Stimulated activated CD8-positive, alpha-beta memory T cell treated with anti-CD3 and anti-CD28 coated beads, Interleukin-12 subunit alpha, Interleukin-12 subunit beta, amount 100 ng/mL, for 4 hours (primary cell): ENCODE results near the gene CTSH.
"Not testable (repeated sequence)": the region's sequence is repeated elsewhere in the genome, so short reads cannot be mapped to it uniquely, and the experiment has no call there.

ENCODE experiments used
- DNase-seq: peaks from one replicate; pipeline ENCODE4 v3.0.0-alpha.2; 2020; ENCODE audit warnings: low read depth

The CTSH gene

DNA sequence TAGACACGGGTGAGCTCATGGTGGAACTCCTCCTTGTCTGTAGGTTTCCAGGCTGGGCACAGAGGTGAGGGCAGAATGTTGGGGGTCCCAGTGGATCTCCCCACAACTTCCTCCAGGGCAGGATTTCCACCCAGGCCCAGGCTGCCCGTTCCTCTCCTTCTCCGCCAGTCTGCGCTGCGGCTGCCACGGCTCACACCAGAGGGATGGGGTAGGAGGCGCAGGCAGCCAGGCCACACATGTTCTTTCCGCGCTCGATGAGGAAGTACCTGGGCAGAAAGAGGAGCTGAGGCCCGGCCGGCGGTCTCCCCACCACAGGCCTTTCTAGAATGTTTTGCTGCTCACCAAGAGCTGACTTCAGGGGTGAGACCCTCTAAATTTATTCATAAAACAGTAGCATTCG lies 22.9 kb downstream of the CTSH start:
- no peak for DNase-seq

DNA sequence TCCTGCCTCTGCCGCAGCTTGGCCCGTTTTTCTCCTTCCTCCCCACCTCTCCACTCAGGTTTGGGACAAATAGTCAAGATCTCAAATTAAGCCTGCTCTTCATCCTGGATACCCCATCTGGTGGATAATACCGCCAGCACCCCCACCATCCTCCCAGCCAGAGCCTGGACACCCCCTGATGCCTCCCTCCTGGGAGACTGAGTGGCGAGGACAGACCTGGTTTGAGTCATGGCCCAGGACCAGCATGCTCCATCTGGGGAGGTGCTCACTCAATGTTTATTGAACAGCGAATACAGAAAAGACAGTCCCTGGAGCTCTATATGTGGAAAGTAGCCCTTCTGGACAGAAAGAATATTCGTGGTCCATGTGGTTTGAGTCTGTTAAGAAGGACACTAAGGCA lies 23.3 kb downstream of the CTSH start:
- no peak for DNase-seq

DNA sequence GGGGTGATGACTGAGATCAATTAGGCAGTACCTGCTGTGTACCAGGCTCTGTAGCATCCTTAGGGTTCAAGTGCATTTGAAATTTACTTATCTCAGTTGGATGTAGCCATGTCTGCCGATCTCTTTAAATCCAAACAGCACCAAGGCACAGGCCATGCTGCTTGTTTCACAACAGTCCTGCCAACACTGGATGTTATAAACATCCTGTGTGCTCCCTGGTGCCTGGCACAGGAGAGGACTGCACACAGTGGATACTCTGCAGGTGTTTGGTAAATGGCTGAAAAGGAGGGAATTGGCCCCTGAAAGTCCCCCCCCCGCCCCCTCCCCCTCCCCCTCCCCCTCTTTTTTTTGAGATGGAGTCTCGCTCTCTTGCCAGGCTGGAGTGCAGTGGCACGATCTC lies 27.0 kb downstream of the CTSH start:
- no peak for DNase-seq

DNA sequence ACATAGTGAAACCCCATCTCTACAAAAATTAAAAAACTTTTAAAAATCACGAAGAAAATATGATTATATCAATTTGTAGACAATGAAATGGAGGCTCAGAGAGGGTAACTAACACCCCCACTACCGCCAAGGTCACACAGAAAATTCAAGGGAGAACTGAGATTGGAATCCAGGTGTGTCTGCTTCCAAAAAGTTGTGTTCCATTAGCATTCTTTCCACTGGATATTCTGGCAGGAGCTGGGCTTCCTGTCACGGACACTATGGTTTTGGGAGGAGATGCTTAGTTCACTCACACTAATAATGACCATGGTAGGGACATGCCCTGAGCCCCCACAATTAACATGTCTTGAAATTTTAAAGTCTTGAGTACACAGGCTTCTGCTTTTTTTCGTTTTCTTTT lies 28.8 kb downstream of the CTSH start:
- no peak for DNase-seq

DNA sequence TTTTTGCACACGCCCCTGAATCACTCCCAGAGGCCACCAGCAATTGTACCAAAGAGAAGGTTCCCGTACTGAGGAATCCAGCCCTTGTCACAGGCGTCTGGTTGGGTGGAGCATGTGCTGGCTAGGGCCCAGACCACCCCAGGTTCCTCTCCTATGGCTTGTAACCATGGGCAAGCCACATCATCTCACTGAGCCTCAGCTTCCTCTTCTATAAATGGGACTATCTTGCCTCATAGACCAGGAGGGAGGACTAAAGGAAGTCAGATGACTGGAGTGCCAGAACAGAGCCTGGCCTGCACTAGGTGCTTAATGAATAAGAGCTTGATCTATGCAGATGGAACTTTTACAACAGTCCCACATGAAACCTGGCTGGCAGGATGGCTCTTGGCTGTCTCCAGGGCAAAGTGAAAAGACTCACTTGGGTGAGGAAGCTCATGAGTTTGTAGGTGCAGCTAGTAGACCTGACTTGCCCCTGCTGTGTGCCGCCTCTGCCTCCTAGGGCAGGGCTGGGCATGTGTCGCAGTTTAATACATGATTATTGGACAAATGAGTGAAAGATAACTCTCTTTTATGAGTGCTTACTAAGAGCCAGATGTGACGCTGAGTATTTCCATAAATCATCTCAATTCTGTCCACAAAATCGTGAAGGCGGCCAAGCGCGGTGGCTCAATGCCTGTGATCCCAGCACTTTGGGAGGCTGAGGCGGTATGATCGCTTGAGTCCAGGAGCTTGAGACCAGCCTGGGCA lies 29.3 kb downstream of the CTSH start:
- DNase-seq = no peak

DNA sequence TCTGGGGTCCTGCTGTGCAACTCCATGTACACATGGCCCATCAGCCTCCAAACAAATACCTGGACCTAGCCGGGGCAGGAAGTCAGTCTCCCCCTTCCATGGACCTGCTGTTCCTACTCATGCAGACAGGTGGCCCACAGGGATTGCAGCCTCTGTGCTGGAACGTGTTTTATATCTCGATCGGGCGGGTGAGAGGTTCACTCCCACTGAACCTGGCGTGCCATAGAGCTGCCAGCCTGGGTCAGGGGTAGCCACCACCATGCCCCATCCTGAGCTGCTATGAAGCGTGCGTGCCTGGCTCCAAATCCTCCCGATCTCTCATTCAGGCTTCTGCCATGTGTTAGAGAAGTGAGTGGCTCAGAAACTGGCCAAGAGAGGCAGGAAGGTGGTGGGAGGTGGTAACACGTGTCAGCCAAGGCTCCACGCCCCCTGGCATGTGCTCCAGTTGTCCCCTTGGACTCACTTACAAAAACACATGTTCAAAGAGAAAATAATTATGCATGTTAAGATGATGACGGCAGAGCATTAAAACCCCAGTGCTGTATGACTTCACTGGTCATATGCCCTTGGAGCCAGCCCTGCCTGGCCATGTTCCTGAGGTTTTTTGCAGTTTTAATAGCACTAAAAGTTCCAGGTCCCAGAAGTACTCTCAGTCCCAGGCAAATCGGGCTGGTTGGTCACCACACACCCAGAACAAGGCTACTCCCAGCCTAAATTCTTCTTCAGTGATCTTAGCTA lies 30.6 kb downstream of the CTSH start:
- no peak for DNase-seq

DNA sequence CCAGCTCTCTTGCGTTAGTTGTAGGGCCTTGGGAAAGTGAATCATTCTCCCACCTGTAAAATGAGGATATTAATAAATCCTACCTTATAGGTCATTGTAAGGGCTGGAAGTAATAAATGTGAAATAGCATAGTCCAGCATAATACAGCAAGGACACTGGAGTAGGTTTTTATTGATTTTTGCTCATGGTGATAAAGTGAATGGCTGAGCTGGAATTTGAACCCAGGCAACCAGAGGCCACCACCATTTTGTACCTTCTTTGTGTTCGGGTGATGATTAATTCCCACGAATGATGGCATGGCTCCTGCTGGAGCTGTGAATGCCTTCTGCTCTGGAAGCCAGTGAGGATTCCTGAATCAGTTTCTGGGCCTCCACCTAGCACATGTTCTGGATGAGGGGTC lies 31.8 kb downstream of the CTSH start:
- no peak for DNase-seq

DNA sequence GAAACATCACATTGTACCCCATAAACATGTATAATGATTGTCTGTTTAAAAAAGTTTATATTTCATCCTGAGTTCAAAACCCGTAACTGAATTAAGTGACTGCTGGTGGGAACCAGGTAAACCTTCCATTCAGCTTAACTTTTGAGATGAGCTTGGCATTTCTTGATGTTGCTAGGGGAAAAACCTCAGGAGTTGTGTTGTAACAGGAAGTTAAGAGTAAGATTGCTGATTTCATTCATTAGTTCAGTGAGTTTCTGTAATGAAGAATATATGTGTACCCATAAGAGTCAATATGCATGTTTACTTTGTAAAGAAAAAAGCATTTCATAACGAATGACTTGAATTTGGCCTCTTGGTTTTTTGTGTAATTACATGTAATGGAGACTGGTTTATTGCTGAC lies 32.5 kb downstream of the CTSH start:
- no peak for DNase-seq

DNA sequence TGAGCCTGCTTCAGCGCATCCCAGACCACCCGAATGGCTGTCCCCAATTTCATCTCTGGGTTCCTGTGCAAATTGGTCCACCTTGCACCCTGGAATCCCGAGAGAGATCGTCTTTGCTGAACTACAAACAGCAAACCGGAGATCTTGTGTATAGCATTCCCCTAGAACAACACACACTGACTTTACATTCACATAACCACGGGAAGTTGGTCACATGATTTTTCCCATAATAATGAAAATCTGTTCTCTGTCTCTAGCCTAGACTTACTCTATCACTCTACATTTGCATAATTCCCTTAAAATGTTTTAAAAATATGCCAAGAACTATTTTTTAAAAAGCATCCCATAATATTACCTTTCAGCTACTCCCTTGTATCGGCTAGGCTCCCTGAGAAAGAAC lies 34.6 kb downstream of the CTSH start:
- DNase-seq = no peak

DNA sequence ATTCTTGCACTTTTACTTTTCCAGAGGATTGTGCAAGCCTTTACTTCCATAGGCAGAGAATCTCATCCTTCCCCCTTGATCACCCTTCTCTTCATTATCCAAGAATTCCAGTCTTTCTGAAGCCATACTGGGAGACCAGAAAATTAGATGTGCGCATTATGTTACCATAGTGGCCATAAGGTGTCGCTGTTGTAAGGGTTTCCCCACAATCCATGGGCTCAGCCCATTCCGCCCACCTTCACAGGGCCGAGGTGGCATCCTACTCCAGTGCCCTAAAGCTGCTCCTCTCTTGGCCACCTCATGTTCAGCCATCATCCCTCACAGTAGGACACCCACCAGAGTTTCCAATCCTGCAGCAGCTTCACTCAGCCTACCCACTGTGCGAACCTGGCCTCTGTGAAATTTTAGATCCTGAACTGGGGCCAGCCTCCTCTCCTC lies 35.0 kb downstream of the CTSH start:
- DNase-seq = no peak

DNA sequence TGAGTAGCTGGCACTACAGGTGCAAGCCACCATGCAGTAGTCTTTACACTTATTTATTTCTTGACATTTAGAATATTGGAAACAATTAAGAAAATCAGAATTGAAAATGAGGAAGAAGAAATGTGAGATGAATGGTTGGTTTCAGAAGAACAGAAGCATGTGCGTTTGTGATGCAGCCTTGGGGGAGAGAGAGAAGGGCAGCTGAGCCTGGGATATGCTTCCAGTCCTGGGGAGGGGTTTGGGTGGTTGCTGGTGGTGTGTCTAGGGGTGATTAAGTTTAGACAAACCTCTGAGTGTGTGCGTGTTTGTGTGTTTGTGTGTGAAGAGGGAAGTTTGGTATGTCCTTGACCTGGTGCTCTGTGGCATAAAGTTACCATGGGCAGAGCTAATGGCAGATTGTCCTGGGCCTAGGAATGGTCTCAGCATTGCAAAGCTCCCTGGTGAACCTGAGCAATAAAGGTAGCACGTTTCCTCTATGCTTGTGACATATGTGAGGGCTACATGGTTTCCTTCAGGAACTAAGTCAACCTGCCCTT lies 35.6 kb downstream of the CTSH start:
- DNase-seq = no peak

DNA sequence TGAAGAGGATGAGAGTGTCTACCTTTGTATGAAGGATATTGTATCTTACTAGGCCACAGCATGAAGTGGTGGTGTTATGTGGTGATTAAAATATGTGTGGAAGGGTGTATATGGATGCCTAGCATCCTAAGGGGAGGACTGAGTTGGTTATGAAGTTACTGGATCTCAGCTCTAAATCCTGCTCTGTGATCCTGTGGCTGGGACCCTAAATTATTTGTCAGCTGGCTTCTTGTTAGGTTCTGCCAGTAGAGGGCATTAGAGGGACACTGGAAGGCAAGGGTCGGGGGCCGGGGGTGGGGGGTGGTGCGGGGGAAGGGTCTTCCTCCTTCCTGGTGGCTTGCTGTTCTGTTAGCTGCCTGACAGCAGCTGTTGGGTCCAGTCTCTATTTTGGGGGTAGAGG lies 37.3 kb downstream of the CTSH start:
- no peak for DNase-seq

DNA sequence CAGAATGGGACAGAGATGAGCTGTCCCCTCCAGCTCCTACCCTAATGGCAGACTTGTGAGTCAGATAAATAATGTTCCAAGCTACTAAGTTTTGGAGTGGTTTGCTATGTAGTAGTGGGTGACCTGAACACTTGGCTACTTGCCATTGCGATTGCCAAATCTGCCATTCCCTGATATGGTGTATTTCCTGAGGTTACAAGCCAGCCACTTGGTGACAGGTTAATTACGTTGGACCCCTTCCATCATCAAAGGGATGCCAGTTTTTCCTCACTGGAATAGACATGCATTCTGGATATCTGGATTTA lies 38.6 kb downstream of the CTSH start:
- DNase-seq = no peak

DNA sequence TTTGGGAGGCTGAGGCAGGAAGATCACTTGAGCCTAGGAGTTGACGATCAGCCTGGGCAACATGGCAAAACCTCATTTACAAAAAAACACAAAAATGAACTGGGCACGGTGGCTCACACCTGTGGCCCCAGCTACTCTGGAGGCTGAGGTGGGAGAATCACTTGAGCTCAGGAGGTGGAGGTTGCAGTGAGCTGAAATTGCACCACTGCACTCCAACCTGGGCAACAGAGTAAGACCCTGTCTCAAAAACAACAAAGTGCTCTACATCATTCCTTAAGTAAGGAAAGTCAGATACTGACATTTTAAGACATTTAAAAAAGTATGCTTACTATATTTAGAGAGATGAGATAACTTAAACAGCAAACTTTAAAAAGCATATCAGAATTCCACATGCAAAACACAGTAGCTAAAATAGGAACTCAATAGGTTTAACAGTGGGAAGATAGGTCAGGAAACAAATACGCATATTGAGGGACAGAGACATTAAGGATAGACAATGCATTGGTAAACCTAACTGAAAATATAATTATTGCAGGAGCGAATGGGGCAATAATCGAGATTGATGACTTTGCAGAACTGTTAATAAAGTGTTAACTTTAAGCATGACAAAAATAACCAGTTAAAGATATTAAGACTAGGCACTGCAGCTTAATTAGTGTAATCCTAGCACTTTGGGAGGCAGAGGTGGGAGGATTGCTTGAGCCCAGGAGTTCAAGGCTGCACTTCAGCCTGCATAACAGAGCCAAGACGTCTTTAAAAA lies 40.1 kb downstream of the CTSH start:
- no peak for DNase-seq

DNA sequence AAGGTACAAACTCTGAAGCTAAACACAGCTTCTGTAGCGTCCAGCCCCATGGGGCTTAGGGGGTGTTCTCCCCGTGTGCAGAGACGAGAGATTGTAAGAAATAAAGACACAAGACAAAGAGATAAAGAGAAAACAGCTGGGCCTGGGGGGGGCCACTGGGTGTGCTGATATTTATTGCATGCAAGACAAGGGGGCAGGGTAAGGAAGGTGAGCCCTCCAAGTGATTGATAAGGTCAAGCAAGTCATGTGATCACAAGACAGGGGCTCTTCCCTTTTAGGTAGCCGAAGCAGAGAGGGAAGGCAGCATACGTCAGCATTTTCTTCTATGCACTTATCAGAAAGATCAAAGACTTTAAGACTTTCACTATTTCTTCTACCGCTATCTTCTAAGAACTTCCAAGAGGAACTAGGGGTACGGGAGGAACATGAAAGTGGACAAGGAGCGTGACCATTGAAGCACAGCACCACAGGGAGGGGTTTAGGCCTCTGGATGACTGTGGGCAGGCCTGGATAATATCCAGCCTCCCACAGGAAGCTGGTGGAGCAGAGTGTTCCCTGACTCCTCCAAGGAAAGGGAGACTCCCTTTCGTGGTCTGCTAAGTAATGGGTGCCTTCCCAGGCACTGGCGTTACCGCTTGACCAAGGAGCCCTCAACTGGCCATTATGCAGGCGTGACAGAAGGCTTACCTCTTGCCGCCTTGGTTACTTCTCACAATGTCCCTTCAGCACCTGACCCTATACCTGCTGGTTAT lies 42.4 kb downstream of the CTSH start:
- not testable (repeated sequence) for DNase-seq

DNA sequence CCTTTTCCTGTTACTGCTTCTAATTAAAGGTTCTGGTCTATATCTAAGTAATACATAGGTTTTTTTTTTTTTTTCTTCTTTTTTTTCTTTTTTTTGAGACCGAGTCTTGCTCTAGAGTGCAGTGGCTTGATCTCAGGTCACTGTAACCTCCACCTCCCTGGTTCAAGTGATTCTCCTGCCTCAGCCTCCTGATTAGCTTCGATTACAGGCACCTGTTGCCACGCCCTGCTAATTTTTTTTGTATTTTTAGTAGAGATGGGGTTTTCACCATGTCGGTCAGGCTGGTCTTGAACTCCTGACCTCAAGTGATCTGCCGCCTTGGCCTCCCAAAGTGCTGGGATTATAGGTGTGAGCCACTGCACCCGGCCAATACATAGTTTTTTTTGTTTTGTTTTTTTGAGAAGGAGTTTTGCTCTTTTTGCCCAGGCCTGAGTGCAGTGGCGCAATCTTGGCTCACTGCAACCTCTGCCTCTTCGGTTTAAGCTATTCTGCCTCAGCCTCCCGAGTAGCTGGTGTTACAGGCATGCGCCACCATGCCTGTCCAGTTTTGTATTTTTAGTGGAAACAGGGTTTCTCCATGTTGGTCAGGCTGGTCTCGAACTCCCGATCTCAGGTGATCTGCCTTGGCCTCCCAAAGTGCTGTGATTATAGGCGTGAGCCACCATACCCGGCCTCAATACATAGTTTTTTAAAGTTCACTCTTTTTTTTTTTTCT lies 43.9 kb downstream of the CTSH start:
- not testable (repeated sequence) for DNase-seq

DNA sequence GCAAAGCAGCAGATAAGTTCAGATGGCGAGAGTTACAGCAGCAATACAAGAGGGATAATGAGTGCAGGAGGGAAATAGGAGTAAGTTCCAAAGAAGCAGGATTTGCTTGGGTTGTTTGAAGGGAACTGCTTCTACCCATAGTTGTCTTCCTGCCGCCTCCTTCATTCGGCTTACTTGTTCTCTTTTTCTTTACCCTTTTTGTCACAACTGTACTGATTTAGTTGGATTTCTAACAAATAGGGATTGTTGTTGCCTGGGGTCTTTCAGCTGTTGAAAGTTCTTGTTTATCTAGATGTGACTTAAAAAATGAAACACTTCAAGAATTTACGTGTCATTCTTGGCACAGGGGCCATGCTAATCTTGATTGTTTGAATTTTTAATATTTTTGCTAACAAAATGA lies 46.3 kb downstream of the CTSH start:
- no peak for DNase-seq

DNA sequence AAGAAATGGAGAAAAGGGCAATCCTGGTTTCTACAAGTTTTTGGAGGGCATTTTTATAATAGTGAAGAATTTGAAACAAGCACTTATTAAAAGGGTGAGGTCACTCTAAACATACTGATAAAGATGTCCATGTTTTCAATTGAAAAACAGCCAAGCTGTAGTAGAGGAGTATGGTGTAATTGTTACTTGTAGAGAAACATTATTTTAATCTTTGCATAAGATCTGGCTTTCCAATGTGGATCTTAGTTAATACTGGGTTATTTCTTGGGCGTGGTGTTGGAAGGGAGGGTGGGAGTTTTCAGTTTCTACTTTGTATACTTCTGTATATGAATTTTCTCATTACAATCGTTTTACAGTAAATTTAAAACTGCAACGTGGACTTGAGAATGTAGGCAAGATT lies 49.4 kb downstream of the CTSH start:
- DNase-seq = no peak

DNA sequence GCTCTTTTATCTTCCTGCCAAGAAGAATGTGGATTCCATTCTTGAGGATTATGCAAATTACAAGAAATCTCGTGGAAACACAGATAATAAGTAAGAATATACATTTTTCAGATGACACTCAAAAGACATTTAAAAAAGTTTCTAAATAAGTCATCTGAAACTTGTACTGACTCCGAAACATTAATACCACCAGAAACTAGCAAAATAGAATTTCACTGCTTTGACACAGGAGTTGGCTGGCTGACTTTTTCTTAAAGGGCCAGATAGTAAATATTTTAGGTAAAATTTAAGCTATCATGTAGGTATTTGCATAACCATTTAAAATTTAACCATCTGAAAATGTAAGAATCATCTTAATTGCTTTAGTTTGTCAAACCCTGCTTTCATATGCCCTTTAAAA lies 51.3 kb downstream of the CTSH start:
- DNase-seq = no peak

DNA sequence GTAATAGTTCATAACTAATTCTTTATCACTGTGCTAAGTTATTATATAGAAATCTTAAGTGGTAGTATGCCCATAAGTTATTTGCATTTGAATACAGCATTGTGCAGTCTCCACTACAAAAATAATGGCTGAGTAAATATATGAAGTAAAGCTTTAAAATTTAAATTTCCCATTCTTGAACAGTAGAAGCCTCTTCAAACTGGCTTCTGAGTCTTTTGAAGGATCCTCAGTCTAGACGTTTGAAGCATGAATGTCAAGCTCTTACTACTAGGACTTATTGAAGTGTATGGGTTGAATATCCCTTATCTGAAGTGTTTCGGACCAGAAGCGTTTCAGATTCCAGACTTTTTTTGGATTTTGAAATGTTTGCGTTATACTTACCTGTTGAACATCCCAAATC lies 55.8 kb downstream of the CTSH start:
- no peak for DNase-seq

DNA sequence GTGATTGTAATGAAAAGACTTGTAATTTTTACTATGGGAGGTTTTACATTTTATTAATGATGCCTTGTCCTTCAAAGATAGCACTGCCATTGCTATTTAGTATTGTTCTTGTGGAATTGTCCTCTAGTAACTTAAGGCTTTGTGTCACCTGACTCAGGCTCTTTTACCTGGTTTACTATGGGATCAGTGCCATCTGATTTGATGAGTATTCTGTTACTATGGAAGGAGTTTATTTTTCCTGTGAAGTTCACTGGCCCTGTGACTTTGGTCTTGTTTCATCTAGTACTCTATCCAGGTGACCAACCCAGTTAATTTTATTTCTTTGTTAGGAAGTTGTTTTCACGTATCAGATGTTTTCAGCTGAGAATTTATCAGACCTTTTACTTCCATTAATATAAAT lies 63.2 kb downstream of the CTSH start:
- no peak for DNase-seq

DNA sequence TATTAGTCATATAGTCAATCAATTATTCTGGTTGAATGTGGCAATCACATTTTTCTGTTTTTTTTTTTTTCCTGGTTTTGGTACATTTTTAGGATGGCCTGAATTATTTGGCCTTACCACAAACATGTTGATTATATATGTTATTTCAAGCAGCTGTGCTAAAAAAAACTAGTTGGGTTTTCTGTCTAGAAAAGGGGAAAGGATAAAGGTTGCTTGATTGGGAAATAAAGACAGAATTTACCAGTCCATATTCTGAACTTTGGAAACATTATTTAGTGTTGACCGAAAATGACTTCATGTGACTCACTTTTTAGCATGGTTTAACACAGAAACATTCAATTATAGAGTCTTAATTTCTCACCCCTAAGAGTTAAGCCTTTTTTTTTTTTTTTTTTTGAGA lies 64.0 kb downstream of the CTSH start:
- DNase-seq = no peak
